Gastrocnemius medialis (tissue), 4 donors: ENCODE data around the gene ANKRD22.

ENCODE experiments used
- CTCF ChIP-seq, 5 experiments: fragments of 450-650 bp in 3 of 5; fragments of 200-600 bp in 2 of 5; sonication (generic) in 2 of 5; IDR thresholded peaks in 4 of 5; conservative IDR thresholded peaks in 1 of 5; 1 replicate in 4 of 5; 2 replicates in 1 of 5; pipeline ENCODE4 v1.5.1; 2016 to 2019; ENCODE audit warnings: antibody characterized with exemption in 5 of 5, mild to moderate bottlenecking in 3 of 5, moderate library complexity in 3 of 5
- POLR2A ChIP-seq, 2 donors: fragments of 450-650 bp; IDR thresholded peaks; one replicate each; pipeline ENCODE4 v1.6.1; 2017; ENCODE audit warnings: antibody characterized with exemption in 2 of 2, mild to moderate bottlenecking in 2 of 2, moderate library complexity in 2 of 2

- no peak for TF ChIP-seq CTCF (IDR thresholded peaks at IDR 0.05 in 4 of 5, conservative IDR thresholded peaks at IDR 0.05 in 1 of 5)
- TF ChIP-seq POLR2A (IDR thresholded peaks at IDR 0.05), result no peak
Observed at GRCh38 chr10:88849234-88849633, 2.4 kb downstream of the ANKRD22 start.
